NB4 (cell line): ENCODE data around the gene GAS7.

Experiments
- DNase-seq: peaks from one replicate; pipeline ENCODE4 v3.0.0; 2010; ENCODE audit warnings: low read depth
- H3K4me3 ChIP-seq: one replicate; pipeline ENCODE4 v1.5.1; 2011; ENCODE audit warnings: mild to moderate bottlenecking, low read depth, low read length, moderate library complexity
- CTCF ChIP-seq: IDR thresholded peaks from one replicate; pipeline ENCODE4 v1.5.1; 2012; ENCODE audit warnings: low read depth, low read length
- MYC ChIP-seq: IDR thresholded peaks from 2 replicates; pipeline ENCODE4 v1.6.1; 2011; ENCODE audit warnings: low read depth, low read length
- POLR2A ChIP-seq: IDR thresholded peaks from 2 replicates; pipeline ENCODE4 v1.6.1; 2011; ENCODE audit warnings: mild to moderate bottlenecking; ENCODE audit not compliant: insufficient read length; ENCODE audit errors: extremely low read depth
- TF ChIP-seq, protein P1 (sequence below): IDR thresholded peaks from 2 replicates; pipeline ENCODE4 v1.6.1; 2011; ENCODE audit warnings: low read depth, low read length

GAS7 gene

GRCh38 chr17:9938764-9939163 lies 259.6 kb downstream of the GAS7 start:
- DNase-seq: no peak
- TF ChIP-seq, protein P1, sequence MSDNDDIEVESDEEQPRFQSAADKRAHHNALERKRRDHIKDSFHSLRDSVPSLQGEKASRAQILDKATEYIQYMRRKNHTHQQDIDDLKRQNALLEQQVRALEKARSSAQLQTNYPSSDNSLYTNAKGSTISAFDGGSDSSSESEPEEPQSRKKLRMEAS: no peak
- no peak for TF ChIP-seq POLR2A
- TF ChIP-seq MYC: no peak
- no peak for TF ChIP-seq CTCF
- H3K4me3 ChIP-seq: no peak overlapping the region

DNA sequence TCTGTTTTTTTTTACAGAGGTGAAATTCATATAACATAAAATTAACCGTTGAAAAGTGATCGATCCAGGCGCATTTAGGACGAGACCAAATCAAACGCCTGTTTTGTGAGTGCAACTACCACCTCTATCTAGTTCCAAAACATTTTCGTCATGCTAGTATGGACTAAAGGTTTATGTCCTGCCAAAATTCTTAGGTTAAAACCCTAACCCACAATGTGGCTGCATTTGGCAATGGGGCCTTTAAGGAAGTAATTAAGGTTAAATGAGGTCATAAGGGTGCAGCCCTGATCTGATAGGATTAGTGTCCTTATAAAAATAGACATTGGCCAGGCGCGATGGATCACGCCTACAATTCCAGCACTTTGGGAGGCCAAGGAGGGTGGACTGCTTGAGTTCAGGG lies 260.5 kb downstream of the GAS7 start:
- DNase-seq: peak; percentile 28

GRCh38 chr17:9937241-9937761 lies 261.1 kb downstream of the GAS7 start:
- TF ChIP-seq MYC: no peak
- TF ChIP-seq, protein P1: no peak
- TF ChIP-seq CTCF: no peak
- no peak for TF ChIP-seq POLR2A
- H3K4me3 ChIP-seq: no peak overlapping the region
- DNase-seq: no peak

More for the DNA sequence above, 260.5 kb downstream of the GAS7 start:
- no peak overlapping the region for H3K4me3 ChIP-seq
- TF ChIP-seq CTCF: no peak
- TF ChIP-seq POLR2A: no peak
- TF ChIP-seq MYC: no peak
- TF ChIP-seq, protein P1: no peak

DNA sequence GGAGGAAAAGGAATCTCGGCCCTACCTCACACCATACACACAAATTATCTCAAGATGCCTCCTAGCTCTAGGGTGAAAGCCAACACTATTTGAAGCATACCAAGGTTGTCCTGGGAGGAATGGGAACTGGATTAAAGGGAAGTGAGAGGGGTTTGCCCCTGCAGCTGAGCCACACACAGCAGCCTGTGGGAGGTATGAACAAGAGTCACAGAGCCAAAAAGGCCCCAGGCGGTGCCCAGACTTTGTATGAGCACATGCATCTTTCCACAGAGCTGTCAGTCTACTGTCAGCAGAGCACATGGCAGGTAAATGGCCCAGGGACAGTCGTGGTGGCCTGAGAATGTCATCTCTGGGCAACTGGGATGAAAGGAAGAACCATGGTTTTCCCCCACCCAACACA lies 262.3 kb downstream of the GAS7 start:
- DNase-seq: no peak
- TF ChIP-seq, protein P1: no peak
- TF ChIP-seq POLR2A (no peak), CTCF (no peak), MYC (no peak)
- no peak overlapping the region for H3K4me3 ChIP-seq

DNA sequence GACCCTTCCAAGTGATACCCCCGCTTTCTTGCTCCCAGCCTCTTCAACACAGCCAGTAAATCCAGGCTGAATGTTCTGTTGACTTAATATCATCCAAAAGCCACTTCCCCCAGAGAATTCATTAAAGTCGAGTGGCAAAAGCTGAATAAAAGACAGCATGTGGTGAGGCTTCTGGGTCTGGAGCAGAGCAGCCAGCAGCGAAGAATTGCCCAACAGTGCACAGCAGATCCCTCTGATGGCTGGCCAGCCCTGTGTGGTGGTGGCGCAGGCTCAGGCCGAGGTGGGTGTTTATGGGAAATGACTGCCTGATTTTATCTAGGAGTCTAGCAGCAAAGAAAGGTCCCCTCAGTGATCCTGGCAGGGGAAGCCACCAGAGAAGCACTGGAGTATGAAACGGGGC lies 263.0 kb downstream of the GAS7 start:
- no peak overlapping the region for H3K4me3 ChIP-seq
- TF ChIP-seq, protein P1: no peak
- TF ChIP-seq CTCF (no peak), POLR2A (no peak), MYC (no peak)
- peak; percentile 31 for DNase-seq
